Activated CD4-positive, alpha-beta T cell treated with anti-CD3 and anti-CD28 coated beads, Interleukin-2, Interleukin-6, amounts not matched to agents 100 ng/mL and 50 ng/mL, durations not matched to agents 16 hours and 8 hours (primary cell): ENCODE results near the gene SAP30BP.
"Not testable (repeated sequence)": the region's sequence is repeated elsewhere in the genome, so short reads cannot be mapped to it uniquely, and the experiment has no call there.

Experiments used
- DNase-seq: peaks from one replicate; pipeline ENCODE4 v3.0.0-alpha.2; 2020

The SAP30BP gene

GRCh38 chr17:75634376-75634740 lies 32.8 kb upstream of the SAP30BP start:
- DNase-seq = no peak

- DNase-seq = no peak
Observed at GRCh38 chr17:75634754-75635609, 32.2 kb upstream of the SAP30BP start.

- no peak for DNase-seq
Observed at GRCh38 chr17:75635610-75636202, 31.4 kb upstream of the SAP30BP start.

GRCh38 chr17:75636381-75637142 lies 30.6 kb upstream of the SAP30BP start:
- DNase-seq = no peak

- DNase-seq = no peak
Observed at GRCh38 chr17:75637143-75637538, 30.0 kb upstream of the SAP30BP start.

GRCh38 chr17:75637551-75637950 lies 29.6 kb upstream of the SAP30BP start:
- DNase-seq = no peak

GRCh38 chr17:75638039-75638438 lies 29.1 kb upstream of the SAP30BP start:
- not testable (repeated sequence) for DNase-seq

GRCh38 chr17:75638893-75639292 lies 28.2 kb upstream of the SAP30BP start:
- no peak for DNase-seq

GRCh38 chr17:75639327-75639726 lies 27.8 kb upstream of the SAP30BP start:
- no peak for DNase-seq

GRCh38 chr17:75639771-75640555 lies 27.2 kb upstream of the SAP30BP start:
- DNase-seq = no peak

GRCh38 chr17:75640556-75641119 lies 26.5 kb upstream of the SAP30BP start:
- no peak for DNase-seq

- DNase-seq = no peak
Observed at GRCh38 chr17:75641343-75641742, 25.8 kb upstream of the SAP30BP start.

GRCh38 chr17:75642182-75642783 lies 24.9 kb upstream of the SAP30BP start:
- DNase-seq = no peak

GRCh38 chr17:75642784-75643642 lies 24.1 kb upstream of the SAP30BP start:
- no peak for DNase-seq

- no peak for DNase-seq
Observed at GRCh38 chr17:75643643-75644017, 23.5 kb upstream of the SAP30BP start.

GRCh38 chr17:75645501-75645888 lies 21.6 kb upstream of the SAP30BP start:
- DNase-seq = no peak

GRCh38 chr17:75645889-75646637 lies 21.1 kb upstream of the SAP30BP start:
- DNase-seq = no peak

- DNase-seq = no peak
Observed at GRCh38 chr17:75646638-75646992, 20.5 kb upstream of the SAP30BP start.

- no peak for DNase-seq
Observed at GRCh38 chr17:75647061-75647460, 20.1 kb upstream of the SAP30BP start.

GRCh38 chr17:75647921-75648320 lies 19.2 kb upstream of the SAP30BP start:
- no peak for DNase-seq

- no peak for DNase-seq
Observed at GRCh38 chr17:75649687-75650086, 17.5 kb upstream of the SAP30BP start.
